ENCODE results near the gene CBFB. TPM values are rescaled to one million over a fixed set of nuclear protein-coding genes. Genes with fewer than 3 reads are reported as not detected.
A peak's percentile ranks its signal among the peaks of the same experiment; 100 is the strongest.

CBFB gene
- total and polyA plus RNA-seq, 9 of the 15 experiments (the other 6 are each of a cell fraction or from before 2014, with no cell fraction given) = 22.0 to 112 (median 66.5) TPM

GRCh38 chr16:67022531-67023214 is 6.3 kb upstream of the CBFB start (continued):
- TF ChIP-seq CBFA2T2 (conservative IDR thresholded peaks at IDR 0.05) (no peak), YBX1 (IDR thresholded peaks at IDR 0.05) (no peak), ZFPM2 (CRISPR knock-in tag; IDR thresholded peaks at IDR 0.05) (no peak)

GRCh38 chr16:67023689-67024088 is 5.3 kb upstream of the CBFB start:
- POLR2A ChIA-PET = no interaction called here

More at GRCh38 chr16:67023689-67024088, 5.3 kb upstream of the CBFB start:
- TF ChIP-seq ZNF717 (CRISPR knock-in tag; IDR thresholded peaks at IDR 0.05) (no peak), PATZ1 (CRISPR knock-in tag; IDR thresholded peaks at IDR 0.05; ENCODE audit: borderline replicate concordance) (no peak), ZNF121 (CRISPR knock-in tag; conservative IDR thresholded peaks at IDR 0.05) (0 out of 2 replicates have a peak, but pooled peaks have one; percentile 36)
- Histone ChIP-seq H3K4me2 (ENCODE audit: insufficient read depth, low read length) (no peak overlapping the region), H3K9me1 (ENCODE audit: control insufficient read depth, insufficient read depth, low read length) (no peaks in the 10 kb centered on the region), H3K27me3 (ENCODE audit: control insufficient read depth in 2 of 2, insufficient read depth in 2 of 2, low read length in 2 of 2) (no peaks in the 10 kb centered on the region), H3K4me1 (replicated peaks in 1 of 2; ENCODE audit: control insufficient read depth in 2 of 2, insufficient read depth in 2 of 2, low read length in 2 of 2) (peaks cover 13% of the 10 kb centered on the region in 2 experiments; a peak in 4 of 5 replicates), H4K20me1 (replicated peaks; ENCODE audit: control insufficient read depth, insufficient read depth, low read length) (no peaks in the 10 kb centered on the region), H3K27ac (ENCODE audit: extremely low read depth, low read depth, low read length) (no peak overlapping the region), H3K9me3 (replicated peaks; ENCODE audit: control insufficient read depth, insufficient read depth, low read depth, low read length) (no peaks in the 10 kb centered on the region), H3K36me3 (ENCODE audit: control insufficient read depth, insufficient read depth, low read length) (no peaks in the 10 kb centered on the region), H3K79me2 (ENCODE audit: control insufficient read depth, insufficient read depth, low read length) (peaks cover 7% of the 10 kb centered on the region; the same call in 2 of the 3 replicates), H3K4me3 (no peak overlapping the region), H3K9ac (ENCODE audit: insufficient read depth in 1 of 2, low read depth in 2 of 2, low read length in 2 of 2) (no peak overlapping the region), H2AFZ (ENCODE audit: low read depth, low read length) (no peak overlapping the region)
- WGBS (ENCODE audit: insufficient coverage, low coverage, missing lambda C conversion rate) = 50% methylated on average over 1 of the region's 1 CpG
- CTCF ChIA-PET (ENCODE audit: low intra/inter-chr PET ratio) = no interaction called here
- BruUV-seq (replicated peaks) = no TSS peak
- DNase-seq (ENCODE audit: extremely low read depth in 1 of 4, low spot score in 3 of 4) (no peak), ATAC-seq (no peak), FAIRE-seq (no peak)
- intact Hi-C loops (cut with micrococcal nuclease) = no loop called here
- in situ Hi-C loops (cut with MboI) = no loop called here
